HG03378 (cell line): Measurements from ENCODE around the gene NAALADL2.
"Not testable (repeated sequence)": the region's sequence is repeated elsewhere in the genome, so short reads cannot be mapped to it uniquely, and the experiment has no call there.

ENCODE experiments used
- ATAC-seq: cut with Tn5 transposase; IDR thresholded peaks from one replicate; pipeline ENCODE4 v1.9.1; 2021; ENCODE audit warnings: mild to moderate bottlenecking, moderate library complexity; ENCODE audit not compliant: unreplicated experiment

The NAALADL2 gene

GRCh38 chr3:175121225-175121624 is 262.1 kb downstream of the NAALADL2 start:
- ATAC-seq = no peak

- no peak for ATAC-seq
Measured at GRCh38 chr3:175127075-175127662, 268.0 kb downstream of the NAALADL2 start.

GRCh38 chr3:175129126-175129525 is 270.0 kb downstream of the NAALADL2 start:
- no peak for ATAC-seq

- ATAC-seq = no peak
Measured at GRCh38 chr3:175129571-175129970, 270.4 kb downstream of the NAALADL2 start.

GRCh38 chr3:175131866-175132265 is 272.7 kb downstream of the NAALADL2 start:
- not testable (repeated sequence) for ATAC-seq

- not testable (repeated sequence) for ATAC-seq
Measured at GRCh38 chr3:175132706-175133105, 273.6 kb downstream of the NAALADL2 start.

GRCh38 chr3:175144368-175144767 is 285.2 kb downstream of the NAALADL2 start:
- ATAC-seq = no peak

GRCh38 chr3:175146258-175146657 is 287.1 kb downstream of the NAALADL2 start:
- ATAC-seq = no peak

- ATAC-seq = peak; percentile 67
Measured at GRCh38 chr3:175149675-175150074, 290.5 kb downstream of the NAALADL2 start.

GRCh38 chr3:175150812-175151401 is 291.8 kb downstream of the NAALADL2 start:
- ATAC-seq = no peak

- ATAC-seq = no peak
Measured at GRCh38 chr3:175153595-175153994, 294.5 kb downstream of the NAALADL2 start.

- ATAC-seq = no peak
Measured at GRCh38 chr3:175155172-175155571, 296.0 kb downstream of the NAALADL2 start.

- ATAC-seq = no peak
Measured at GRCh38 chr3:175159202-175159601, 300.1 kb downstream of the NAALADL2 start.

GRCh38 chr3:175161291-175161690 is 302.2 kb downstream of the NAALADL2 start:
- ATAC-seq = no peak

GRCh38 chr3:175163686-175164085 is 304.6 kb downstream of the NAALADL2 start:
- no peak for ATAC-seq

GRCh38 chr3:175173117-175173516 is 314.0 kb downstream of the NAALADL2 start:
- not testable (repeated sequence) for ATAC-seq

GRCh38 chr3:175176556-175176955 is 317.4 kb downstream of the NAALADL2 start:
- ATAC-seq = no peak

- no peak for ATAC-seq
Measured at GRCh38 chr3:175179055-175179454, 319.9 kb downstream of the NAALADL2 start.

- ATAC-seq = no peak
Measured at GRCh38 chr3:175184392-175184791, 325.3 kb downstream of the NAALADL2 start.

- no peak for ATAC-seq
Measured at GRCh38 chr3:175185903-175186302, 326.8 kb downstream of the NAALADL2 start.

GRCh38 chr3:175186511-175186910 is 327.4 kb downstream of the NAALADL2 start:
- ATAC-seq = no peak

GRCh38 chr3:175187586-175187985 is 328.5 kb downstream of the NAALADL2 start:
- ATAC-seq = no peak

- ATAC-seq = no peak
Measured at GRCh38 chr3:175192536-175192935, 333.4 kb downstream of the NAALADL2 start.
